Measurements from ENCODE around the gene CDK6.

The CDK6 gene

DNA sequence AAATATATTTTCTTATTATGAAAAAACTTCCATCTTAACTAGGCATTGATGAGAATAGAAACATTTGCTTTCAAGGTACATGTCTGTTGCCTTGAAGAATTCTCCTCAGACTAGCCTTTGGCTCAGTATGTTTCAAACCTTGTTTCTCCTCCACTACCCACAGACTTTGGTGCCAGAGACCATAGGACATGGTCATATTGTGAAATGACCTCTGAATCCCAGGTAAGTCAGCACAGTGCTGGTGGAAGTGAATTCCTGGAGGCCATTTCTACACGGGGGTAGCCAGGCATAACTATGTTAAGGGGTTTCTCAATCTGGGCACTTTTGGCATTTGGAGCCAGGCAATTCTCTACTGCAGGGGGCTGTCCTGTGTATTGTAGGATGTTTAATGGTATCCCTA, 133.8 kb downstream of the CDK6 start:
- no peak for DNase-seq

GRCh38 chr7:92699966-92700514, 136.3 kb downstream of the CDK6 start:
- DNase-seq = no peak

- DNase-seq = no peak
Measured at GRCh38 chr7:92699560-92699959, 136.8 kb downstream of the CDK6 start.

- DNase-seq = no peak
Measured at GRCh38 chr7:92698237-92698841, 138.0 kb downstream of the CDK6 start.

DNA sequence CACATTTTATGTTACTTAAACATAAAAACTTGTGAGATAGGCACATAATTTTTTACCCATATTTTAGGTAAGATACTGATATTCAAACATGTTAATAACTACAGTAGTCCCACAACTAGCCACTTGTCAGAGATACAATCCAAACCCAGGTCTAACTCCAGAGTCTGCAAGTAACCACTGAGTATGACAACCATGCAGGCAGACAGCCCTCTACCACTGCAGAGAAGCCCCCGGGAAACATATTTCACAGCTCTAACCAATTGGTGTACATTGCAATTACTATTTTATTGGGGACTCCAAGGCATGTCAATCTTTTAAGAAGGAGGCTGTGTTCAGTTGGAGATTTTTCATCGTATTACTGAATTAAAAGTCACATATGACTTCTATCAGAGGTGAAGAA, 139.0 kb downstream of the CDK6 start:
- DNase-seq = no peak

- no peak for DNase-seq
Measured at GRCh38 chr7:92697012-92697411, 139.4 kb downstream of the CDK6 start.

DNA sequence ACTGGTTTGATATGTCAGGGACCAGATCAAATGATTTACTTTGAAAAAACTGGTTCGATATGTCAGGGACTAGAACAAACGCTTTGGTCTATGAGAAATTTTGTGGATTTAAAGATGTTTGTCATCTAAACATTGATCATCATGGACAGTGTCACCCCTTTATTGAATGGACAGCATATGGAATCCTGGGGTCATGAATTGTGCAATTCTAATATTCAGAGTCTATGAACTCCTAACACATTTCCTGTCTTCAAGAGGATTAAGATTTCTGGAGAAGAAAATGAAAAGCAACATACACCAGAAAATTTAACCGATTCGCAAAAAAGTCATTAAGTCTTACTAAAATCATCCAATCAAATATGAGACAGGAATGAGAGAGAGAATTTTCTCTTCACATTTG, 139.8 kb downstream of the CDK6 start:
- DNase-seq = no peak

DNA sequence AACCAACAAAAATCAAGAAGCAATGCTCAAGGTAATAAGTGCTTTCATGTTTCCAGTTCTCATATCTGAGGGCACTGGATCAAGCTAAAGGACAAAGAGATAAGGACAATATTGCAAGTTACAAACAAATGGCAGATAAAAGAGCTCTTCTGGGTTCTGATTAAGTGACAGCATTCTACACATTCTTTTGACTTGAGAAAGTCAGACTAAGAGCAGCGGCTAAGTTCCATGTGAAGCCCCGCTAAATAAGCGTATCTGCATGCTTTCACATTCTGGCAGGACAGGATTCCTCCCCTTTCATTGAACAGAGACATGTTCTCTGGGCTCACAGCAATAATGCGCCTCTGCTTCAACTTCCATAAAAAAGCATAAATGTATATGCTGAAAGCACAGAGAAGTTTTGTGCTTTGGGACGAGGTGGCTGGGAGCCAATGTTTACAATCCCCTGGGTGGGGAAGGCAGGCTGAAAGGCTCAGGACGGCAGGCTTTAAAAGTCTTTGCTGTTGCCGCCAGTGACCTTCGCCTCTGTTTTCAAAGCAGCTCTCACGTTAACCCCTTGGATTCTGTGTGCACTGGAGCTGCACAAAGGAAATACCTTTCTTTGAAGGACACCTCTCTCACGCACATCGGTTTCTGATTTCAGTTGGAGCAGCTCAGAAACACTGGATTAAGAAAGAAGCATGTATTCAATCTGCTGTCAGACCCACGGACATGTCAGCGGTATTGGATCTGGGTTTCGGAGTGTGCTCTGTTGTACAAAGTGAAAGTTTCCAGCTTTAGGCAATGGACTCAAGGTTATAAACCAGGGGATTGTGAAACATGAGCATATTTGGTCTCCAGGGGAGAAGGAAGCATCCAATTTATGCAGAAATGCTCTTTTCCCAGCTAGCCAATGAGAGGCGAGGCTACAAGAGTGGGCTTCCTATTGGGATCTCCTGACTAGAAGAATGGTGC, 140.8 kb downstream of the CDK6 start:
- no peak for DNase-seq

- DNase-seq = no peak
Measured at GRCh38 chr7:92694211-92694610, 142.2 kb downstream of the CDK6 start.

- DNase-seq = no peak
Measured at GRCh38 chr7:92693519-92693918, 142.9 kb downstream of the CDK6 start.

- peak; percentile 26 for DNase-seq
Measured at GRCh38 chr7:92691578-92691977, 144.8 kb downstream of the CDK6 start.

DNA sequence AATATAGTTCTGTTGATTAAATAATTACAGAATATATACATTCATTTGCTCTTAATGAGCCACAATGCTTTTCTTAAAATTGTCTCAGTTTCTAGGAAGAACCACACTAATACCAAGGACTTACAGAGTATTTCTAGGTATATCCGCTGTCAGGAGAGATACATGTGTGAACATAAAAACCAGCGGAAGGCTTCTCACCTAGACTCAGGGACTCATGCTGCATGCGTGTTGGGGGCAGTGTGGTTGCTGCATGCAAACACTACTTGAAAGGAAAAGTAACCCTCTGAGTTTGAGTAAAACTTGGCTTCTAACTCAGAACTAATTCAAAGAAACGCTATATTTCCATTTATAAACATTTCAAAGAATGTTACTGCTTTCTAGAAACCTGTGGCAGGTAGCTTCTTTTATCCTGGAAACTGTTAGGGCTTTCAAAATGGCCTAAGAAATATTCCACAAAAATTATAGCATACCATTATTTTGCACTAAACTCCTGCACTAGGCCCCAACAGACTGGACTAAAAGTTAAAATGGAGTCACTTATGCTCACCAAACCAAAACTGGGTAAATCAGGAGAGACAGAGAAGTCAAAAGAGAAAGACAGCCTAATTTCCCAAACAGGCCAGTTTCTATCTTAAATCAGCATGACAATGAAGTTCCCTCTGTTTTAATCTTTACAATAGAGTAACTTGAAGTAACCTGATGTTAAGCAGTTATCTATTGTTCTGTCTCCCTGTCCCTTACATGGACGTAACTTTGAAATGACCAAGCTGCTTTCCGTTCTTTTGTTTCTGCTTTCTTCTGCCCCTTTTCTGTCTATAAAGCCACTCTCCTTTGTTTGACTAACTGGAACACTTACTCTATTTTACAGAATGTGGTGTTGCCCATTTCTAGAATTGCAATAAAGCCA, 151.0 kb downstream of the CDK6 start:
- peak; percentile 61 for DNase-seq

DNA sequence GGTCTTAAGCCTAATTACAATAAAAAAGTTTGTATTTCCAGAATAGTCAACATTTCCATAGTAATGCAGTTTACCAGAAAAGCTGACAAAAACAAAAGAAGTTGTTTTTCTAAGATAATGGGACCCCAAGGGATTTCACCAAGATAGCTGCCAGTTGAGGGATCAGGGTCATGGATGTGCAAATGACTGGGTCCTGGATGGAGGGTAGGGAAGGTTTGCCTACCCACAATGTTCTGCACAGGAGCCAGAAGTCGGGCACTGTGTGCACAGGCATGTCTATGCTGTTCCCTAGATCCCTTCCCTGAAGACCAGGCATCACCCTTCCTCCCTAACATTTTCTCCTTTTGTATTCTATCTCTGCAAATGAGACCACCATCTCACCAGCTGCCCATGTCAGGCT, 152.1 kb downstream of the CDK6 start:
- DNase-seq = no peak

DNA sequence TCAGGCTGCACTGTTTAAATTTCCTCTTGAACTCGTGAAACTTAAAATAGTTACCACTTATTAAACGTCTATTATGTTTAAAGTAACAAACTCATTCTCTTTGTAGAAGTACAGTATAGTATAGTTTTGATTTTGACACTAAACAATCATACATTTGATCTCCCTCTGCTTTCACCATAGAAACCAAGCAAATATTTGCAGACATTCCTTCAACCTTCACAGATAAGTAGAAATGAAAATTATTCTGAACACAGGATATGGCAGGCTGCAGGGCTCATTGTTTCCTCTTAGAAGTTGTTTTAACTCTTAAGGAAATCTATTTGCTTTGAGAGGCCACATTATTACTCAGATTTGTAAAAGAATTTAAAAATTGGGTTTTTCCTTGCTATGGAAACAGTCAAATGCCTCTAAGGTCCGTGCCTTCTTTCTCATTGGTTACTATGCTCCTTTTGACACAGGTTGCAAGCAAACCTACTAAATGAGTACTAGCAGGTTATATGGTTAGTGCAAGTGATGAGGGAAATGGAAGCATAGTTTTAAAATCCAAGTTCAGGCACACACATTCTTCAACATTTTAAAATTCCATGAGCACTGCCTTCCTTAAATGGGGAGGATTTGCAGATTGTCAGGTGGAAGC, 153.4 kb downstream of the CDK6 start:
- peak; percentile 18 for DNase-seq

GRCh38 chr7:92682330-92682729, 154.0 kb downstream of the CDK6 start:
- no peak for DNase-seq

DNA sequence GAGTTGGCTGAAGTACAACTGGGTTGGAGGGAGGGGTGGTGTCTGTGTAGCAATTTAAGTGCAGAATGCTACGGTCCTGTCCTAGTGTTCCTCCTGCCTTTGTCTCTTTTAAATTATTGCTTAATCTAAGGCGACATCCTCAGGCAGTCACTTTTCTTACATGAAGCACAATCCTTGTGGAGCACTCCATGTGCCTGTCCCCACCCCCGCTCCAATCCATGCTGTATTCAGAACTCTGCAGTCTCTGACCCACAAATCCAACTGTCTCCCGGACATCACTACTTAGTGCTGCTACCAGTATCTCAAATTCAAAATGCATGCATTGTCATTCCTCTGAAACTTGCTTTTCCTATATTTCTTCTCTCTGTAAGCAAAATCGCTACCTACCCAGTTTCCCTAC, 154.7 kb downstream of the CDK6 start:
- no peak for DNase-seq

DNA sequence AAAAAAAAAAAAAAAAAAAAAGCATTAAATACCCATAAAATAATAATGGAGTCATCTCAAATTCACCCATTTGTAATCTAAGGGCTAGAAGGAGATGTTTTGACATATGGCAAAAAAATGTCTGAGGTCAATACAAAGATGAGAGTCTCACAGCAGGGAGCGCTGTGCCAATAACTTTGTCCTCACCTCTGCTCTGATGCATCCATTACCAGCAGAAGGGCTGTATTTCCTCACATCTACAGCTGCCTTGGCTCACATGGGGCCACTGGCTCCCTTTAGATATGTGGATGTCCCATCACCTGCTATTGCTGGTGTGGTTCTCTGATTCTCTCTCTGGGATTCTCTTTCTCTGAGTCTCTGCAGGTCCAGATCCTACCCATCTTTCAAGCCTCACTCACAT, 155.9 kb downstream of the CDK6 start:
- DNase-seq = no peak

DNA sequence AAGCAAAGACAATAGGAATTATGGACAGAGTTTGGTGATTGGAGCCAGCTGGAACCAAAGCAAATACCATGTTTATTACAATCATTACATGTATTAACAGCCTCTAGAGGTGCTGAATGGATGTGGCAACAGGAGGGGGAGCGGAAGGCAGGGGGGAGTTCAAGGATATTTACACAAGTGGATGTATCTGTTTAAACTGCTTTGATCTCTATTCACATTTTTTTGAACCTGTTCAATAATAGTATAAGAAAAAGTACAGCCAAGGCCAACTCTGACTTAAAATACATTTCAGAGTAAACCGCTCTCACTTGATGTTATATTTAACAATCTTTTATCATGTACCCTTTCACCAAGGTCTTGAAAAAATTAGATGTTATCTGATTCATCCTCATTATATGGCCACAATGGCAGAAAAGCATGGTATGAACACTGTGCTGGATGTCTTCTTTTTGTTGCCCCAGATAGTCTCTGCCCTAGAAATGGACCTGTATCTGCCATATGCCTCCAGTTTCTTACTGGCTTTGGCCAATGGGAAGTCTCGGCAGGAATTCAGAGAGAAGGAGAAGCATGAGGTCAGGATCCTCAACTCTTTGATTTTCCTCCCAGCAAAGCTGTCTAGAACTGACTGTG, 158.0 kb downstream of the CDK6 start:
- no peak for DNase-seq

DNA sequence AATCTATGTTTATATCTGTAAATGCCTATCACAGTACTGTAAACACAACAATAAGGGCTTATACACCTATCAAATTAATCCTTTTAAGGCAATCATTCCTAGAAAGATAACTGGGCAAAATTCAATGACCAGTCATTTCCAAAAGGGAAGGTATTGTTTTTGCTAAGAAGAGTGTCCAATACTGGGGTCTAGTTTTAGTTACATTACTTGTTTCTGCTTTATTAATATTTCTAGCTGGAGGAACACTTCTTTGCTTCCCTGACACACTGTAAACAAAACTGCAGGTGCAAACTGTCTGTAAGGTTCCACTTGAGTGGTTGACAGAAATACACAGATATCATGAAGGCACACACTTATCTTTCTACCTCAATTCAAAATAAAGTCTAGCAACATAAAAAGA, 162.0 kb downstream of the CDK6 start:
- DNase-seq = no peak

DNA sequence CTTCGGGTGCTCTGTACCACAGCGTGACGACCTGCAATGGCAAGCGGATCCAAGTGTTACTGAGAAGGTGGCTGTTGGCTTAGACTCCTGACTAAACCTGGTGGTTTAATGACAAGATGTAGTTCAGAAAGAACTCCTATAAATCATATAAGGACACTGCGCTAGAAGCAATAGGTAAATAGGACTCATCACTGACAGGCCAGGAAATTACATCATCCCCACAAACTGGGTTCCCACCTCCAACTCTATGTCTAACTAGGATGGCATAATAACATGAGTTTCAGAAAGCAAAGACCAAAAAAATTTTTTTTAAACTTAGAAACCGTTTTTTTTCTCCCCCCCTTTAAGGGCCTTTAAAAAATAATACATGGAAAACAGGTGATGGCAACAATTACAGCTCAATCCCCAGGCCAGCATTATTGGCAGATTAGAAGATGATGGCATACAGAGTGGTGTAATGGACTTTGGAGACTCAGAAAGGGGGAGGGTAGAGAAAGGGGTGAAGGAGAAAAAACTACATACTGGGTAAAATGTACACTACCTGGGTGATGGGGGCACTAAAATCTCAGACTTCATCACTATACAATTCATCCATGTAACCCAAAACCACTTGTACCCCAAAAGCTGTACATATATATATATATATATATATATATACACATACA, 164.7 kb downstream of the CDK6 start:
- DNase-seq = no peak

GRCh38 chr7:92670204-92670851, 166.0 kb downstream of the CDK6 start:
- DNase-seq = no peak

All from CD4-positive, alpha-beta T cell treated with Interleukin-17A for 4 hours (primary cell).